ENCODE data around the gene CAPS. TPM values are rescaled to one million over a fixed set of nuclear protein-coding genes. Genes with fewer than 3 reads are reported as not detected.

Gene CAPS
- total and polyA plus RNA-seq, 7 donors = 3.6 to 18.6 (median 8.4) TPM

- intact Hi-C loops (cut with DNase I) = no loop called here
Observed at GRCh38 chr19:5952193-5953029, 38.4 kb downstream of the CAPS start.

GRCh38 chr19:5953030-5953589, 39.1 kb downstream of the CAPS start:
- Histone ChIP-seq H3K4me1 (peaks cover 0 to 99% (median 93%) of the 10 kb centered on the region in 4 donors), H3K27me3 (no peaks in the 10 kb centered on the region), H3K9me3 (no peaks in the 10 kb centered on the region), H3K4me3 (no peak overlapping the region), H3K27ac (peak overlapping the region; percentile 82 to 92 (median 88)), H3K36me3 (no peaks in the 10 kb centered on the region)
- TF ChIP-seq POLR2A (IDR thresholded peaks at IDR 0.05) (no peak), POLR2AphosphoS5 (IDR thresholded peaks at IDR 0.05) (peak in 1 of 4 donors; percentile 14), EP300 (IDR thresholded peaks at IDR 0.05) (no peak)
- DNase-seq = peak; percentile 22
- WGBS, 2 donors = 62 to 75% methylated on average over 5 of the region's 5 CpGs
- intact Hi-C loops (cut with DNase I) = no loop called here

More at GRCh38 chr19:5952193-5953029, 38.4 kb downstream of the CAPS start:
- no peaks in the 10 kb centered on the region for H3K9me3 ChIP-seq
- no peaks in the 10 kb centered on the region for H3K27me3 ChIP-seq
- DNase-seq = peak; percentile 67
- H3K4me3 ChIP-seq = no peak overlapping the region
- no peak for TF ChIP-seq POLR2A (IDR thresholded peaks at IDR 0.05)
- TF ChIP-seq, protein P1, sequence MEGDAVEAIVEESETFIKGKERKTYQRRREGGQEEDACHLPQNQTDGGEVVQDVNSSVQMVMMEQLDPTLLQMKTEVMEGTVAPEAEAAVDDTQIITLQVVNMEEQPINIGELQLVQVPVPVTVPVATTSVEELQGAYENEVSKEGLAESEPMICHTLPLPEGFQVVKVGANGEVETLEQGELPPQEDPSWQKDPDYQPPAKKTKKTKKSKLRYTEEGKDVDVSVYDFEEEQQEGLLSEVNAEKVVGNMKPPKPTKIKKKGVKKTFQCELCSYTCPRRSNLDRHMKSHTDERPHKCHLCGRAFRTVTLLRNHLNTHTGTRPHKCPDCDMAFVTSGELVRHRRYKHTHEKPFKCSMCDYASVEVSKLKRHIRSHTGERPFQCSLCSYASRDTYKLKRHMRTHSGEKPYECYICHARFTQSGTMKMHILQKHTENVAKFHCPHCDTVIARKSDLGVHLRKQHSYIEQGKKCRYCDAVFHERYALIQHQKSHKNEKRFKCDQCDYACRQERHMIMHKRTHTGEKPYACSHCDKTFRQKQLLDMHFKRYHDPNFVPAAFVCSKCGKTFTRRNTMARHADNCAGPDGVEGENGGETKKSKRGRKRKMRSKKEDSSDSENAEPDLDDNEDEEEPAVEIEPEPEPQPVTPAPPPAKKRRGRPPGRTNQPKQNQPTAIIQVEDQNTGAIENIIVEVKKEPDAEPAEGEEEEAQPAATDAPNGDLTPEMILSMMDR (IDR thresholded peaks at IDR 0.05) = no peak
- TF ChIP-seq EP300 (IDR thresholded peaks at IDR 0.05) = no peak
- TF ChIP-seq POLR2AphosphoS5 (IDR thresholded peaks at IDR 0.05) = no peak
- H3K36me3 ChIP-seq = no peaks in the 10 kb centered on the region
- peaks cover 0 to 100% (median 99%) of the 10 kb centered on the region in 4 donors for H3K4me1 ChIP-seq
- 77 to 83% methylated on average over 18 of the region's 18 CpGs for WGBS, 2 donors
- peak overlapping the region; percentile 82 to 92 (median 88) for H3K27ac ChIP-seq

- WGBS, 2 donors = 58 to 81% methylated on average over 17 of the region's 17 CpGs
- DNase-seq = peak; percentile 40
- no peaks in the 10 kb centered on the region for H3K36me3 ChIP-seq
- H3K4me1 ChIP-seq = peaks cover 0 to 100% (median 86%) of the 10 kb centered on the region in 4 donors
- H3K27ac ChIP-seq = peak overlapping the region; percentile 82 to 92 (median 88)
- TF ChIP-seq EP300 (IDR thresholded peaks at IDR 0.05) = no peak
- no peak for TF ChIP-seq POLR2A (IDR thresholded peaks at IDR 0.05)
- TF ChIP-seq, protein P1 (IDR thresholded peaks at IDR 0.05) = no peak
- no peak for TF ChIP-seq POLR2AphosphoS5 (IDR thresholded peaks at IDR 0.05)
- H3K4me3 ChIP-seq = no peak overlapping the region
- intact Hi-C loops (cut with DNase I) = no loop called here
- H3K9me3 ChIP-seq = no peaks in the 10 kb centered on the region
- no peaks in the 10 kb centered on the region for H3K27me3 ChIP-seq
Observed at GRCh38 chr19:5953680-5954213, 39.7 kb downstream of the CAPS start.

GRCh38 chr19:5954293-5954692, 40.2 kb downstream of the CAPS start:
- peak overlapping the region; percentile 82 to 92 (median 88) for H3K27ac ChIP-seq
- H3K9me3 ChIP-seq = no peaks in the 10 kb centered on the region
- peak overlapping the region in 1 of 4 donors; percentile 11 for H3K4me3 ChIP-seq
- 22 to 51% methylated on average over 6 of the region's 6 CpGs for WGBS, 2 donors
- no peaks in the 10 kb centered on the region for H3K36me3 ChIP-seq
- H3K27me3 ChIP-seq = no peaks in the 10 kb centered on the region
- TF ChIP-seq POLR2A (IDR thresholded peaks at IDR 0.05) = no peak
- TF ChIP-seq, protein P1 (IDR thresholded peaks at IDR 0.05) = no peak
- DNase-seq = no peak
- H3K4me1 ChIP-seq = peaks cover 0 to 99% (median 81%) of the 10 kb centered on the region in 4 donors
- intact Hi-C loops (cut with DNase I) = no loop called here

- Histone ChIP-seq H3K9me3 (no peaks in the 10 kb centered on the region), H3K27ac (peak overlapping the region; percentile 82 to 92 (median 88)), H3K36me3 (no peaks in the 10 kb centered on the region), H3K27me3 (no peaks in the 10 kb centered on the region), H3K4me1 (peaks cover 0 to 99% (median 81%) of the 10 kb centered on the region in 4 donors), H3K4me3 (no peak overlapping the region)
- 82 to 87% methylated on average over 3 of the region's 3 CpGs for WGBS, 2 donors
- DNase-seq = no peak
- no peak for TF ChIP-seq EP300 (IDR thresholded peaks at IDR 0.05)
- TF ChIP-seq POLR2A (IDR thresholded peaks at IDR 0.05) = no peak
- no peak for TF ChIP-seq POLR2AphosphoS5 (IDR thresholded peaks at IDR 0.05)
- TF ChIP-seq, protein P1 (IDR thresholded peaks at IDR 0.05) = no peak
- intact Hi-C loops (cut with DNase I) = no loop called here
Observed at GRCh38 chr19:5955636-5955935, 41.5 kb downstream of the CAPS start.
